Measurements from ENCODE around the gene CTXND1. TPM values are rescaled to one million over a fixed set of nuclear protein-coding genes. Genes with fewer than 3 reads are reported as not detected.

CTXND1 gene
- total RNA-seq, 3 donors from 2014 or later, result 0.09 to 0.70 (median 0.19) TPM

GRCh38 chr15:80231371-80231770, 20.6 kb downstream of the CTXND1 start:
- ATAC-seq, result no peak
- intact Hi-C loops (cut with DNase I, micrococcal nuclease), result no loop called here
- no peak overlapping the region for H3K4me3 ChIP-seq
- no peak for TF ChIP-seq CTCF (IDR thresholded peaks at IDR 0.05)
- no peaks in the 10 kb centered on the region for H3K36me3 ChIP-seq (ENCODE audit: low read depth)
- no peaks in the 10 kb centered on the region for H3K9me3 ChIP-seq
- no peaks in the 10 kb centered on the region for H3K4me1 ChIP-seq (ENCODE audit: low read depth)
- no peak for DNase-seq

GRCh38 chr15:80228959-80229610, 22.9 kb downstream of the CTXND1 start:
- Histone ChIP-seq H3K36me3 (ENCODE audit: low read depth) (no peaks in the 10 kb centered on the region), H3K4me3 (no peak overlapping the region), H3K4me1 (ENCODE audit: low read depth) (no peaks in the 10 kb centered on the region), H3K9me3 (no peaks in the 10 kb centered on the region)
- no peak for TF ChIP-seq CTCF (IDR thresholded peaks at IDR 0.05)
- intact Hi-C loops (cut with DNase I, micrococcal nuclease), result no loop called here
- ATAC-seq, result no peak
- DNase-seq, result no peak

- H3K4me3 ChIP-seq, result no peak overlapping the region
- TF ChIP-seq CTCF (IDR thresholded peaks at IDR 0.05), result no peak
- intact Hi-C loops (cut with DNase I, micrococcal nuclease), result no loop called here
- no peaks in the 10 kb centered on the region for H3K4me1 ChIP-seq (ENCODE audit: low read depth)
- H3K36me3 ChIP-seq (ENCODE audit: low read depth), result no peaks in the 10 kb centered on the region
- H3K9me3 ChIP-seq, result no peaks in the 10 kb centered on the region
- ATAC-seq (no peak), DNase-seq (no peak)
Measured at GRCh38 chr15:80219955-80220354, 32.1 kb downstream of the CTXND1 start.

DNA sequence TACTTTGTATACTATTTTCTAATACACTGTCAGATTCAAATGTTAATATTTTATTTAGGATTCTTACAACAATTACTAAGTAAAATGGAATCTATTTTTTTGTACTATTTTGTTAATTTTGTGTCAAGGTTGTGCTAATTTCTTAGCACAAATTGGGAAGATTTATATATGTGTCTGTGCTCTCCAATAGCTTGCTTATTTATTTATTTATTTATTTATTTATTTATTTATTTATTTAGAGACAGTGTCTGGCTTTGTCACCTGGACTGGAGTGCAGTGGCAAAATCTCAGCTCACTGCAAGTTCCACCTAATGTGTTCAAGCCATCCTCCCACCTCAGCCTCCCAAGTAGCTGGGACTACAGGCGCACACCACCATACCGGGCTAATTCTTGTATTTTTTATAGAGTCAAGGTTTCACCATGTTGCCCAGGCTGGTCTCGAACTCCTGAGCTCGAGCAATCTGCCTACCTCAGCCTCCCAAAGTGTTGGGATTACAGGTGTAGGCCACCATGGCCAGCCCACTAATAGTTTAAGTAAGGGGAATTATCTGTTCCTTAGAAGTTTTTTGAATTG, 34.6 kb downstream of the CTXND1 start:
- ATAC-seq (no peak), DNase-seq (no peak)
- TF ChIP-seq CTCF (IDR thresholded peaks at IDR 0.05), result no peak
- Histone ChIP-seq H3K9me3 (no peaks in the 10 kb centered on the region), H3K4me3 (no peak overlapping the region), H3K36me3 (ENCODE audit: low read depth) (no peaks in the 10 kb centered on the region), H3K4me1 (ENCODE audit: low read depth) (no peaks in the 10 kb centered on the region)
- intact Hi-C loops (cut with DNase I, micrococcal nuclease), result no loop called here

GRCh38 chr15:80216911-80217310, 35.1 kb downstream of the CTXND1 start:
- no peak for DNase-seq
- Histone ChIP-seq H3K36me3 (ENCODE audit: low read depth) (no peaks in the 10 kb centered on the region), H3K9me3 (no peaks in the 10 kb centered on the region), H3K4me3 (no peak overlapping the region), H3K4me1 (ENCODE audit: low read depth) (no peaks in the 10 kb centered on the region)
- no peak for ATAC-seq
- intact Hi-C loops (cut with DNase I, micrococcal nuclease), result no loop called here
- TF ChIP-seq CTCF (IDR thresholded peaks at IDR 0.05), result no peak
